Gastrocnemius medialis (tissue), 4 donors: ENCODE data around the gene SPINK4.

Experiments
- CTCF ChIP-seq, 5 experiments: fragments of 450-650 bp in 3 of 5; fragments of 200-600 bp in 2 of 5; sonication (generic) in 2 of 5; IDR thresholded peaks in 4 of 5; conservative IDR thresholded peaks in 1 of 5; 1 replicate in 4 of 5; 2 replicates in 1 of 5; pipeline ENCODE4 v1.5.1; 2016 to 2019; ENCODE audit warnings: antibody characterized with exemption in 5 of 5, mild to moderate bottlenecking in 3 of 5, moderate library complexity in 3 of 5
- POLR2A ChIP-seq, 2 donors: fragments of 450-650 bp; IDR thresholded peaks; one replicate each; pipeline ENCODE4 v1.6.1; 2017; ENCODE audit warnings: antibody characterized with exemption in 2 of 2, mild to moderate bottlenecking in 2 of 2, moderate library complexity in 2 of 2

GRCh38 chr9:33267151-33267767 lies 27.3 kb downstream of the SPINK4 start:
- TF ChIP-seq CTCF (IDR thresholded peaks at IDR 0.05 in 4 of 5, conservative IDR thresholded peaks at IDR 0.05 in 1 of 5) (no peak), POLR2A (IDR thresholded peaks at IDR 0.05) (no peak)
